Neuronal stem cell (in vitro differentiated cells): ENCODE measurements around the gene CA14.
A peak's percentile ranks its signal among the peaks of the same experiment; 100 is the strongest.

ENCODE experiments used
- DNase-seq: peaks from one replicate; pipeline ENCODE4 v3.0.0-alpha.2; 2013; ENCODE audit warnings: low spot score
- H2AFZ ChIP-seq: one replicate; pipeline ENCODE4 v1.6.1; 2013; ENCODE audit warnings: mild to moderate bottlenecking, low read length, inconsistent platforms
- H2AK5ac ChIP-seq: 2 replicates; pipeline ENCODE4 v1.6.1; 2013; ENCODE audit warnings: low read depth, mild to moderate bottlenecking, inconsistent platforms, low read length, moderate library complexity, mixed read lengths
- H2BK120ac ChIP-seq: 2 replicates; pipeline ENCODE4 v1.6.1; 2013; ENCODE audit warnings: low read depth, mild to moderate bottlenecking, inconsistent platforms, low read length, moderate library complexity, mixed read lengths
- H2BK12ac ChIP-seq: one replicate; pipeline ENCODE4 v1.6.1; 2013; ENCODE audit warnings: low read length, inconsistent platforms
- H2BK15ac ChIP-seq: 2 replicates; pipeline ENCODE4 v1.6.1; 2013; ENCODE audit warnings: mild to moderate bottlenecking, low read length, inconsistent platforms, mixed read lengths
- H2BK5ac ChIP-seq: one replicate; pipeline ENCODE4 v1.6.1; 2013; ENCODE audit warnings: inconsistent platforms, mild to moderate bottlenecking, low read length, moderate library complexity
- H3K14ac ChIP-seq: one replicate; pipeline ENCODE4 v1.6.1; 2013; ENCODE audit warnings: low read length, inconsistent platforms
- H3K18ac ChIP-seq: 2 replicates; pipeline ENCODE4 v1.6.1; 2013; ENCODE audit warnings: low read length, inconsistent platforms
- H3K23ac ChIP-seq: 2 replicates; pipeline ENCODE4 v1.6.1; 2013; ENCODE audit warnings: low read depth, mild to moderate bottlenecking, mixed read lengths, low read length, inconsistent platforms; ENCODE audit not compliant: poor library complexity
- H3K27ac ChIP-seq: replicated peaks from 3 replicates; pipeline ENCODE4 v1.5.1; 2013; ENCODE audit warnings: low read length, inconsistent platforms
- H3K27me3 ChIP-seq, 3 experiments: 2 replicates each; pipeline ENCODE4 v1.6.1; 2013; ENCODE audit warnings: low read length in 3 of 3, mild to moderate bottlenecking in 2 of 3, inconsistent platforms in 1 of 3, low read depth in 1 of 3, mixed read lengths in 1 of 3, moderate library complexity in 1 of 3; ENCODE audit not compliant: control insufficient read depth in 3 of 3, insufficient read depth in 3 of 3
- H3K36me3 ChIP-seq, 2 donors: replicated peaks in 1 of 2; 2 replicates each; pipeline ENCODE4 v1.6.1; 2013; ENCODE audit warnings: low read length in 2 of 2; ENCODE audit not compliant: control insufficient read depth in 2 of 2, insufficient read depth in 2 of 2
- H3K4ac ChIP-seq: 2 replicates; pipeline ENCODE4 v1.6.1; 2013; ENCODE audit warnings: inconsistent platforms, mild to moderate bottlenecking, low read length, moderate library complexity
- H3K4me1 ChIP-seq, 2 donors: 1 replicate in 1 of 2; 2 replicates in 1 of 2; pipeline ENCODE4 v1.6.1; 2013; ENCODE audit warnings: low read length in 2 of 2, low read depth in 1 of 2; ENCODE audit not compliant: control insufficient read depth in 2 of 2, insufficient read depth in 1 of 2
- H3K4me2 ChIP-seq: one replicate; pipeline ENCODE4 v1.6.1; 2013; ENCODE audit warnings: mild to moderate bottlenecking, low read length, inconsistent platforms; ENCODE audit not compliant: insufficient read depth, poor library complexity, severe bottlenecking
- H3K4me3 ChIP-seq, 2 donors: 2 replicates each; pipeline ENCODE4 v1.5.1; 2013; ENCODE audit warnings: low read length in 2 of 2, mild to moderate bottlenecking in 2 of 2, inconsistent platforms in 1 of 2, moderate library complexity in 1 of 2
- H3K79me1 ChIP-seq: one replicate; pipeline ENCODE4 v1.6.1; 2013; ENCODE audit warnings: low read depth, mild to moderate bottlenecking, inconsistent platforms, low read length, moderate library complexity
- H3K9ac ChIP-seq: one replicate; pipeline ENCODE4 v1.6.1; 2013; ENCODE audit warnings: mild to moderate bottlenecking, low read depth, low read length, inconsistent platforms; ENCODE audit not compliant: poor library complexity
- H3K9me3 ChIP-seq, 2 donors: replicated peaks in 1 of 2; 2 replicates each; pipeline versions ENCODE3 to v1.6.1; 2013; ENCODE audit warnings: low read length in 2 of 2, mild to moderate bottlenecking in 2 of 2, inconsistent platforms in 1 of 2, low read depth in 1 of 2, mixed read lengths in 1 of 2, moderate library complexity in 1 of 2; ENCODE audit not compliant: control insufficient read depth in 2 of 2, insufficient read depth in 1 of 2
- H4K8ac ChIP-seq: one replicate; pipeline ENCODE4 v1.6.1; 2013; ENCODE audit warnings: low read depth, mild to moderate bottlenecking, inconsistent platforms, low read length, moderate library complexity
- H4K91ac ChIP-seq: one replicate; pipeline ENCODE4 v1.6.1; 2013; ENCODE audit warnings: low read length, low read depth, mild to moderate bottlenecking, inconsistent platforms; ENCODE audit not compliant: poor library complexity
- WGBS, 2 donors: extraction: QIAGEN DNeasy Blood & Tissue Kit; methylation state at CpG; one replicate each; pipeline ENCODE4 v1.1.7; 2013; ENCODE audit warnings: missing lambda C conversion rate in 2 of 2, mixed read lengths in 1 of 2; ENCODE audit not compliant: insufficient read length in 2 of 2, insufficient replicate concordance in 1 of 2; ENCODE audit errors: extremely low coverage in 2 of 2; 5-methylcytosine and 5-hydroxymethylcytosine counted together

Gene CA14

GRCh38 chr1:150271291-150271959 is 13.9 kb downstream of the CA14 start:
- no peaks in the 10 kb centered on the region for H3K9me3 ChIP-seq
- WGBS, 2 donors, result no CpG with 5 or more reads among the region's 7 CpGs
- DNase-seq, result no peak
- peaks cover 10% of the 10 kb centered on the region for H3K79me1 ChIP-seq
- no peak overlapping the region for H3K4ac ChIP-seq
- H3K14ac ChIP-seq, result no peak overlapping the region
- no peak overlapping the region for H2BK15ac ChIP-seq
- peaks cover 15% of the 10 kb centered on the region in 2 donors for H3K4me1 ChIP-seq
- H2BK120ac ChIP-seq, result no peak overlapping the region
- H3K18ac ChIP-seq, result no peak overlapping the region
- H4K91ac ChIP-seq, result no peak overlapping the region
- H4K8ac ChIP-seq, result no peak overlapping the region
- peaks cover 11 to 27% of the 10 kb centered on the region in 2 donors for H3K36me3 ChIP-seq
- H2BK5ac ChIP-seq, result no peak overlapping the region
- no peak overlapping the region for H3K4me3 ChIP-seq
- no peak overlapping the region for H2AFZ ChIP-seq
- H3K23ac ChIP-seq, result no peak overlapping the region
- no peak overlapping the region for H3K9ac ChIP-seq
- H2BK12ac ChIP-seq, result no peak overlapping the region
- H3K4me2 ChIP-seq, result no peak overlapping the region
- no peaks in the 10 kb centered on the region for H3K27me3 ChIP-seq
- no peak overlapping the region for H2AK5ac ChIP-seq
- no peak overlapping the region for H3K27ac ChIP-seq

GRCh38 chr1:150273311-150273710 is 15.7 kb downstream of the CA14 start:
- Histone ChIP-seq H2BK12ac (no peak overlapping the region), H3K4me2 (peak overlapping the region; percentile 79), H4K91ac (no peak overlapping the region), H2BK15ac (no peak overlapping the region), H3K18ac (no peak overlapping the region), H3K27me3 (no peaks in the 10 kb centered on the region), H4K8ac (no peak overlapping the region), H3K23ac (no peak overlapping the region), H2BK120ac (no peak overlapping the region), H3K36me3 (peaks cover 6 to 29% of the 10 kb centered on the region in 2 donors), H2BK5ac (peak overlapping the region; percentile 67), H3K27ac (peak overlapping the region; percentile 71), H3K9me3 (no peaks in the 10 kb centered on the region), H3K4ac (no peak overlapping the region), H3K4me3 (peak overlapping the region in 1 of 2 donors; percentile 51), H2AK5ac (no peak overlapping the region), H3K9ac (no peak overlapping the region), H3K4me1 (peaks cover 8 to 9% of the 10 kb centered on the region in 2 donors), H3K14ac (no peak overlapping the region), H3K79me1 (peaks cover 2% of the 10 kb centered on the region), H2AFZ (no peak overlapping the region)
- WGBS, 2 donors, result no CpG with 5 or more reads among the region's 1 CpG
- no peak for DNase-seq

- Histone ChIP-seq H2BK12ac (no peak overlapping the region), H3K4me2 (no peak overlapping the region), H3K9ac (no peak overlapping the region), H2BK15ac (no peak overlapping the region), H4K91ac (no peak overlapping the region), H3K4me3 (no peak overlapping the region), H3K36me3 (peaks cover 8 to 54% of the 10 kb centered on the region in 2 donors), H3K4me1 (peaks cover 0 to 10% of the 10 kb centered on the region in 2 donors), H4K8ac (no peak overlapping the region), H3K79me1 (no peaks in the 10 kb centered on the region), H2BK5ac (no peak overlapping the region), H2AK5ac (no peak overlapping the region), H3K27ac (no peak overlapping the region), H3K18ac (no peak overlapping the region), H3K23ac (no peak overlapping the region), H3K9me3 (no peaks in the 10 kb centered on the region), H2BK120ac (no peak overlapping the region), H3K14ac (no peak overlapping the region), H2AFZ (no peak overlapping the region), H3K4ac (no peak overlapping the region), H3K27me3 (peaks cover 0 to 7% (median 0%) of the 10 kb centered on the region in 3 experiments)
- DNase-seq, result no peak
- 100% methylated on average over 3 of the region's 6 CpGs; no CpG with 5 or more reads in 1 of the 2 donors for WGBS, 2 donors
Observed at GRCh38 chr1:150280138-150280707, 22.6 kb downstream of the CA14 start.

GRCh38 chr1:150281221-150281757 is 23.7 kb downstream of the CA14 start:
- Histone ChIP-seq H3K4ac (no peak overlapping the region), H3K23ac (peak overlapping the region; percentile 66), H2AFZ (peak overlapping the region; percentile 19), H3K36me3 (peaks cover 6 to 45% of the 10 kb centered on the region in 2 donors), H3K18ac (peak overlapping the region; percentile 83), H4K91ac (no peak overlapping the region), H2BK5ac (no peak overlapping the region), H2BK15ac (no peak overlapping the region), H3K4me2 (peak overlapping the region; percentile 71), H3K27me3 (peaks cover 0 to 7% (median 0%) of the 10 kb centered on the region in 3 experiments), H4K8ac (no peak overlapping the region), H3K9me3 (no peaks in the 10 kb centered on the region), H2BK120ac (no peak overlapping the region), H3K9ac (no peak overlapping the region), H3K4me3 (peak overlapping the region; percentile 40 to 71), H3K27ac (no peak overlapping the region), H3K79me1 (no peaks in the 10 kb centered on the region), H3K14ac (no peak overlapping the region), H2AK5ac (peak overlapping the region; percentile 48), H2BK12ac (no peak overlapping the region), H3K4me1 (peaks cover 0 to 10% of the 10 kb centered on the region in 2 donors)
- WGBS, 2 donors, result no CpG with 5 or more reads among the region's 15 CpGs
- DNase-seq, result peak; percentile 62
